Activated T-helper 1 cell treated with anti-CD3 and anti-CD28 coated beads, Interleukin-2, amount 50 U/mL, for 16 hours (primary cell): Measurements from ENCODE around the gene RHPN2.
"Not testable (repeated sequence)": the region's sequence is repeated elsewhere in the genome, so short reads cannot be mapped to it uniquely, and the experiment has no call there.

ENCODE experiments used
- DNase-seq, 2 donors: peaks; one replicate each; pipeline ENCODE4 v3.0.0-alpha.2; 2020; ENCODE audit warnings: low read depth in 1 of 2, low spot score in 1 of 2

Gene RHPN2

GRCh38 chr19:32979807-32980206 lies 84.9 kb downstream of the RHPN2 start:
- DNase-seq = not testable (repeated sequence)

GRCh38 chr19:32977813-32978212 lies 86.9 kb downstream of the RHPN2 start:
- not testable (repeated sequence) for DNase-seq

DNA sequence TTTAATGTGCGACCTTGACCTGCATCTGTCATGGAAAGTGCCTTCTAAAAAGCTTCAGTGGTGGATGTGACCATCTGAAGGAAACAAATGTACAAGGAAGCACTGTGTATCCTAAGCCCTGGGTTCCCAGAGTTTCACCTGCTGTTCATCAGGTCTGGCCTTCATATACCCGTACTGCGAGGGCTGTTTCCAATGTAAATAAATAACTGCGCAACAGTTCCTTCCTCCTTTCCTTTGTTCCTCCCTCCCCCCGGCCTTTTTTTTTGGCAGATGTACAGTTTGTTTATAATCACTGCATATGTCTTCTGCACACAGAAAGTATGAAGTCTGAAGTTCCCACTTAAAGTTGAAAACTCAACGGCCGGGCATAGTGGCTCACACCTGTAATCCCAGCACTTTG lies 87.4 kb downstream of the RHPN2 start:
- no peak for DNase-seq

DNA sequence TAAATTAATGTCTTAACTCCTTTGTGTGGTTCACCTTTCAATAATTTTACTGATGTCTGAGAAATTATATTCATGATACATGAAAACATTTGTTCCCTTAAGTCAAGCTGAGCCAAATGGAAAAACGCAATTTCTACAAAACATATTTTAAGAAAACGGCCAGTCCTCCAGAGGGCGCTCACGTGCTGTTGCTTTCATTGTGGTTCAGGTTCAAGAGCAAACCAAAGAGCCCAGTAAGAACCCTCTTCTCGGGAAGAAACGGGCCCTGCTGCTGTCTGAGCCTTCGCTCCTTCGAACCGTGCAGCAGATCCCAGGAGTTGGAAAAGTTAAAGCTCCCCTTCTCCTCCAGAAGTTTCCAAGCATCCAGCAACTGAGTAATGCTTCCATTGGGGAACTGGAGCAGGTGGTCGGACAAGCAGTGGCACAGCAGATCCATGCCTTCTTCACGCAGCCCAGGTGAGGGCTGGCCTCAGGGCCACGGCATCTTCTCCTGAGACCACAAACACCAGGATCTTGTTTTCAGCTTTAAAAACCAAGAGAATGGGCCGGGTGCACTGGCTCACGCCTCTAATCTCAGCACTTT lies 88.4 kb downstream of the RHPN2 start:
- peak; percentile 34 to 59 for DNase-seq

DNA sequence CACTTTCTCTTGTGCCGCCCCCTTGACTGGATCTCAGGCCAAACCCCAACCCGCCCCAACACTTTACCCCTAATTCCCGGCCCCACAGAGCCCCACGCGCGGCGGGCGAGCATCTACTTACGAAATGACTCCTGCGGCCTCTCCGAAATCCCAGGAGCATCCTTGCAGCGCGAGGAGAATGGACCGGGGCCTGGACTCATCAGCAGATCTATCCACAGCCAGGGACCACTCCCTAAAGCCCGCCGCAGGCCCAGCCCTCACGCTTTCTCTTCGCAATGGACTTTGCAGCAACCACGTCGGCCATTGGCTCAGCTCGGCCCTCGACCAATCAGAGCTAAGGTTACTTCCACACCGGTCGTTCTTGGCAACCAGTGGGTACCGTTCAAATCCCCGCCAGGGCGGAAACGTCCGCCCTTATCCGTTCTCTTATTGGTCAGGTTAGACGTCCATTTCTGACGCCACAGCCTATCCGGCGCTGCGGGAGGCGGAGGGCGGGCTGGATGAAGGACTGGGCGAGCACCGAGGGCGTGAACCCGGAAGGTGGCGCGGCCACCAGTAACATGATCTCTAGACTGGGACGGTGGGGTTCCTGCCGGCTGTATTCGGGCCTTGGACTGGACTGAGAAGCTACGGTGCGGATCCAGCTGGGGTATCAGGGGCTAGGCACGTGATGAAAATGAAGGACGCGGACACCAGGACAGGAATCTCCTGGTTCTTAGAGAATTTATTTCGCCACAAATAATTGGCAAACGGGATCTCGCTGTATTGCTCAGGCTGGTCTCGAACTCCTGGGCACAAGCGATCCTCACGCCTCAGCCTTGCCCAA lies 92.8 kb downstream of the RHPN2 start, which contains the start of the genes CEP89 and FAAP24:
Gene CEP89, minus strand, starts transcription at position 244 of the 826 bp plus-strand sequence. Its CDS starts 84 bp downstream, at position 160.
Gene FAAP24, plus strand, starts transcription at position 528 of the 826 bp plus-strand sequence. CDS start 955 bp downstream, outside the sequence.
- peak; percentile 92 to 97 for DNase-seq

GRCh38 chr19:32971012-32971595 lies 93.6 kb downstream of the RHPN2 start:
- no peak for DNase-seq

GRCh38 chr19:32969549-32969948 lies 95.1 kb downstream of the RHPN2 start:
- DNase-seq = no peak

DNA sequence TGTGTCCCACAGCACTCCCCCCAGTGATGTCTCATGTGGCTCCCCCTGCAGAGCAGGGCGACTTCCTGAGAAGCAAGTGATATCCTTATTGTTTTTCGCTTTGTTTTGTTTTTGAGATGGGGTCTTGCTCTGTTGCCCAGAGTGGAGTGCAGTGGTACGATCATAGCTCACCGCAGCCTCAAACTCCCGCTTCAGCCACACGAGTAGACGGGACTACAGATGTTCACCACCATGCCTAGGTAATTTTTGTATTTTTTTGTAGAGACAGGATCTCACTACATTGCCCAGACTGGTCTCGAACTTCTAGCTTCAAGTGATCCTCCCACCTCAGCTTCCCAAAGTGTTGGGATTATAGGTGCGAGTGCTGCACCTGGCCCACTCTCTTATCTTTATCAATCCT lies 97.9 kb downstream of the RHPN2 start:
- DNase-seq = no peak

DNA sequence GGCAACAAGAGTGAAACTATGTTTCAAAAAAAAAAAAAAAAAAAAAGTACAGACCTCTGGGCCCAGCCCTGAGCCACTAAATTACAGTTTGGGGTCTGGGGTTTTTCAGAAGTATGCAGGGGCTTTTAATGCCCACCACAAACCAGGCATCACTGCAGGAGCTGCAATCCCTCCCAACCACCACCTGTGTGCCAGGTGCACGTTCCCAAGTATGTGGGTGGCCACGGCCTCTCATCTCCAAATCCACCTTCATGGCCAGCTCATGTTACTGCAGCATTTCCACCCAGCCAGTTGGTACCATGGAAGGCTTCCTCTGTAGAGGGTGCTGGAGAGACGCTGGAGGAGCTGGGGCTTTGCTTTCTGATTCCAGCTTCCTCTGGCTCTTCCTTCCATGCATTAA lies 119.4 kb downstream of the RHPN2 start:
- DNase-seq = no peak

DNA sequence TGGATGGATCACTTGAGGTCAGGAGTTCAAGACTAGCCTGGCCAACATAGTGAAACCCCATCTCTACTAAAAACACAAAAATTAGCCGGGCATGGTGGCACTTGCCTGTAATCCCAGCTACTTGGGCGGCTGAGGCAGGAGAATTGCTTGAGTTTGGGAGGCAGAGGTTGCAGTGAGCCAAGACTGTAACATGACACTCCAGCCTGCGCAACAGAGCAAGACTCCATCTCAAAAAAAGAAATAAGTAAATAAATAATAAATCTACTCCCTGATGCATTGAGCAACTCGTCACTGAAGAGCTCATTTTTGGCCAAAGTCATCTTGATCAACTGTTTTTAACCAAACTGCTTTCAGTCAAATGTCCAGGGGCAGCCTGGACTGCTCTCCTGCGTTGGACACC lies 123.4 kb downstream of the RHPN2 start:
- DNase-seq = not testable (repeated sequence)

DNA sequence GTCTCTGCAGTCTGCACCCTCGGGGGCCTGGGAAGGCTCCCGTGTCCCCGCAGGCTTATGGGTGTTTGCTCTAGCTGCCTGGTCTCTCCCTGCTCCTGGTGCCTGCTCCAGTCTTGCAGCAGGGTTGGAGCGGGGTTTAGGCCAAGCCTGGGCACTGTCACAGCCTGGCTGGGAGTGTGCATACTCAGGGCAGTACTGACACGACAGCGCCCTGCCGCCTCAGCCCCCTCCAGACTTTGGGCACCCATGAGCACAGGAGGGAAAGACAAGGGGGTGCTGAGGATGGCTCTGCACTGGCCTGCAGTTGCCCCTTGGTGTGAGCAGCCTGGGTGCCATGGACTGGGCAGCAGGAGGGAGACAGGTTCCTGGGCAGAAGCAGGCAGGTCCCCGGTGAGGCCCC lies 128.6 kb downstream of the RHPN2 start:
- no peak for DNase-seq

DNA sequence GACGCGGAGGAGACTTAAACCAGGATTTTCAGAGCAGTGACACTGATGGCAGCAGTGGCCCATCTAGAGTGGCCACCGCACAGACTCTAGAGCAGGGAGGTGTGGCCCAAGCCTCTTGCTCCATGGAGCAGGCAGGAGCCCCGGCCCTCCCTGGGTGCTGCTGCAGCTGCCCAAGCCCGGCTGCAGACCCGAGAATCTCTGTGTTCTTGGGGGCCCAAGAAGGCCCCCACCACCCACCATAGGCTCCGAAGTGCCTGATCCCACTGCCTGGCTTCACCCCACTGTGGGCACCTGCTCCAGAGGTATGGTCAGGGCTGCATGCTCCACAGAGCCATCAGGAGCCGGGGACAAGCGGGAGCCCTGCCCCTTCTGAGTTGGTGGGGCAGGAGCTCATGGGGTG lies 129.1 kb downstream of the RHPN2 start:
- DNase-seq = no peak

GRCh38 chr19:32933571-32933970 lies 131.1 kb downstream of the RHPN2 start:
- no peak for DNase-seq

GRCh38 chr19:32930567-32930966 lies 134.1 kb downstream of the RHPN2 start:
- DNase-seq = no peak

- no peak for DNase-seq
Observed at GRCh38 chr19:32928806-32929205, 135.9 kb downstream of the RHPN2 start.
